ENCODE results near the gene CUL9.

The CUL9 gene

GRCh38 chr6:43258807-43259686 lies 77.1 kb downstream of the CUL9 start:
- no peak overlapping the region for H3K23ac ChIP-seq (ENCODE audit: low read length in 2 of 2)
- H3K14ac ChIP-seq (ENCODE audit: low read length in 2 of 2) = peak overlapping the region in 1 of 2 experiments; percentile 38
- no peak overlapping the region for H2BK5ac ChIP-seq (ENCODE audit: low read depth, low read length, poor library complexity, severe bottlenecking)
- no peaks in the 10 kb centered on the region for H3K4me1 ChIP-seq (ENCODE audit: control insufficient read depth, insufficient read depth, low read depth, low read length)
- no peak for DNase-seq
- H2AK5ac ChIP-seq (ENCODE audit: low read length, severe bottlenecking) = no peak overlapping the region
- no peak overlapping the region for H3K4me3 ChIP-seq (ENCODE audit: insufficient read depth in 1 of 2, low read depth in 1 of 2, low read length in 2 of 2)
- H3K27ac ChIP-seq (ENCODE audit: low read length, poor library complexity, severe bottlenecking) = no peak overlapping the region
- H3K9ac ChIP-seq (ENCODE audit: low read length) = no peak overlapping the region
- H4K8ac ChIP-seq (ENCODE audit: low read length) = no peak overlapping the region
- no peak overlapping the region for H2BK12ac ChIP-seq (ENCODE audit: low read length in 2 of 2)
- no peaks in the 10 kb centered on the region for H3K9me3 ChIP-seq (ENCODE audit: control insufficient read depth, low read length)
- H3K79me1 ChIP-seq (replicated peaks; ENCODE audit: low read length, poor library complexity, severe bottlenecking) = no peaks in the 10 kb centered on the region
- H3K4ac ChIP-seq (ENCODE audit: low read depth in 1 of 2, low read length in 2 of 2) = no peak overlapping the region
- H2BK15ac ChIP-seq (ENCODE audit: low read depth, poor library complexity, severe bottlenecking) = no peak overlapping the region
- H3K4me2 ChIP-seq (ENCODE audit: low read length, poor library complexity, severe bottlenecking) = no peak overlapping the region
- H4K91ac ChIP-seq (ENCODE audit: low read length) = no peak overlapping the region
- no peak overlapping the region for H3K18ac ChIP-seq (ENCODE audit: low read depth in 1 of 2, low read length in 2 of 2)
- no peaks in the 10 kb centered on the region for H3K36me3 ChIP-seq (ENCODE audit: control insufficient read depth in 1 of 2, insufficient read depth in 2 of 2, low read depth in 1 of 2, low read length in 2 of 2)
- peaks cover 38 to 39% of the 10 kb centered on the region in 2 experiments for H3K27me3 ChIP-seq (ENCODE audit: control insufficient read depth in 1 of 2, insufficient read depth in 1 of 2, low read length in 2 of 2)
- H2BK120ac ChIP-seq (ENCODE audit: low read depth, low read length) = no peak overlapping the region
- no peak overlapping the region for H2AFZ ChIP-seq (ENCODE audit: low read depth, low read length)
- WGBS = 92% methylated on average over 27 of the region's 30 CpGs

- Histone ChIP-seq H3K9me3 (ENCODE audit: control insufficient read depth, low read length) (no peaks in the 10 kb centered on the region), H2BK5ac (ENCODE audit: low read depth, low read length, poor library complexity, severe bottlenecking) (no peak overlapping the region), H3K27me3 (ENCODE audit: control insufficient read depth in 1 of 2, insufficient read depth in 1 of 2, low read length in 2 of 2) (peaks cover 39 to 46% of the 10 kb centered on the region in 2 experiments), H3K14ac (ENCODE audit: low read length in 2 of 2) (no peak overlapping the region), H3K27ac (ENCODE audit: low read length, poor library complexity, severe bottlenecking) (no peak overlapping the region), H3K18ac (ENCODE audit: low read depth in 1 of 2, low read length in 2 of 2) (no peak overlapping the region), H3K9ac (ENCODE audit: low read length) (no peak overlapping the region), H2BK15ac (ENCODE audit: low read depth, poor library complexity, severe bottlenecking) (no peak overlapping the region), H3K4me1 (ENCODE audit: control insufficient read depth, insufficient read depth, low read depth, low read length) (no peaks in the 10 kb centered on the region), H2BK12ac (ENCODE audit: low read length in 2 of 2) (no peak overlapping the region), H2BK120ac (ENCODE audit: low read depth, low read length) (no peak overlapping the region), H3K4ac (ENCODE audit: low read depth in 1 of 2, low read length in 2 of 2) (no peak overlapping the region), H2AK5ac (ENCODE audit: low read length, severe bottlenecking) (no peak overlapping the region), H2AFZ (ENCODE audit: low read depth, low read length) (no peak overlapping the region), H3K79me1 (replicated peaks; ENCODE audit: low read length, poor library complexity, severe bottlenecking) (no peaks in the 10 kb centered on the region), H3K36me3 (ENCODE audit: control insufficient read depth in 1 of 2, insufficient read depth in 2 of 2, low read depth in 1 of 2, low read length in 2 of 2) (no peaks in the 10 kb centered on the region), H4K8ac (ENCODE audit: low read length) (no peak overlapping the region), H4K91ac (ENCODE audit: low read length) (no peak overlapping the region), H3K4me3 (ENCODE audit: insufficient read depth in 1 of 2, low read depth in 1 of 2, low read length in 2 of 2) (no peak overlapping the region), H3K4me2 (ENCODE audit: low read length, poor library complexity, severe bottlenecking) (no peak overlapping the region), H3K23ac (ENCODE audit: low read length in 2 of 2) (no peak overlapping the region)
- DNase-seq = no peak
- WGBS = 88% methylated on average over 4 of the region's 4 CpGs
Observed at GRCh38 chr6:43260791-43261190, 78.8 kb downstream of the CUL9 start.

DNA sequence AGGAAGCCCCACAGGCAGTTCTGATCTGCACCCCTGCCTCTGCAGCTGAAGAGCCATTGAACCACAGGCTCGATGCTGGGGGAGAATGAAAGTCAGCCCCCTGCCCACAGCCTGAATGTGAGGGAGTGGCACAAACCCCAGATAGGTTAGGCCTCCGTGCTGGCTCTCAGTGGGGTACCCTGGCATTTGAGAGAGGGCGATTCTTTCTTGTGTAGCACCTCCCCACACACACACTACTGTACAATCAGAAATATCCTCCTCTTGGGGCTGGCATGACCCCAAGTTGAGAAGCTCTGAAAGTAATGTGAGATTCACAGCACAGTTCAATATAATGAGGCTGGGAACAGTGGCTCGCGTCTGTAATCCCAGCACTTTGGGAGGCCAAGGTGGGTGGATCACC lies 79.2 kb downstream of the CUL9 start:
- 92% methylated on average over 4 of the region's 5 CpGs for WGBS
- Histone ChIP-seq H2AFZ (ENCODE audit: low read depth, low read length) (no peak overlapping the region), H3K4ac (ENCODE audit: low read depth in 1 of 2, low read length in 2 of 2) (no peak overlapping the region)

GRCh38 chr6:43262000-43262779 lies 80.2 kb downstream of the CUL9 start:
- Histone ChIP-seq H3K79me1 (replicated peaks; ENCODE audit: low read length, poor library complexity, severe bottlenecking) (no peaks in the 10 kb centered on the region), H3K4me2 (ENCODE audit: low read length, poor library complexity, severe bottlenecking) (no peak overlapping the region), H3K14ac (ENCODE audit: low read length in 2 of 2) (no peak overlapping the region), H3K23ac (ENCODE audit: low read length in 2 of 2) (peak overlapping the region in 1 of 2 experiments; percentile 60), H3K18ac (ENCODE audit: low read depth in 1 of 2, low read length in 2 of 2) (no peak overlapping the region), H3K36me3 (ENCODE audit: control insufficient read depth in 1 of 2, insufficient read depth in 2 of 2, low read depth in 1 of 2, low read length in 2 of 2) (no peaks in the 10 kb centered on the region), H3K9me3 (ENCODE audit: control insufficient read depth, low read length) (no peaks in the 10 kb centered on the region), H4K91ac (ENCODE audit: low read length) (peak overlapping the region; percentile 28), H3K4ac (ENCODE audit: low read depth in 1 of 2, low read length in 2 of 2) (no peak overlapping the region), H2AFZ (ENCODE audit: low read depth, low read length) (no peak overlapping the region), H3K27ac (ENCODE audit: low read length, poor library complexity, severe bottlenecking) (no peak overlapping the region), H3K4me1 (ENCODE audit: control insufficient read depth, insufficient read depth, low read depth, low read length) (no peaks in the 10 kb centered on the region), H4K8ac (ENCODE audit: low read length) (no peak overlapping the region), H2BK5ac (ENCODE audit: low read depth, low read length, poor library complexity, severe bottlenecking) (no peak overlapping the region), H2BK15ac (ENCODE audit: low read depth, poor library complexity, severe bottlenecking) (no peak overlapping the region), H3K4me3 (ENCODE audit: insufficient read depth in 1 of 2, low read depth in 1 of 2, low read length in 2 of 2) (no peak overlapping the region), H2BK12ac (ENCODE audit: low read length in 2 of 2) (no peak overlapping the region), H3K9ac (ENCODE audit: low read length) (no peak overlapping the region), H3K27me3 (ENCODE audit: control insufficient read depth in 1 of 2, insufficient read depth in 1 of 2, low read length in 2 of 2) (peaks cover 33 to 50% of the 10 kb centered on the region in 2 experiments), H2BK120ac (ENCODE audit: low read depth, low read length) (no peak overlapping the region), H2AK5ac (ENCODE audit: low read length, severe bottlenecking) (no peak overlapping the region)
- no peak for DNase-seq
- 89% methylated on average over 14 of the region's 14 CpGs for WGBS

More for the DNA sequence above, 79.2 kb downstream of the CUL9 start:
- H3K4me3 ChIP-seq (ENCODE audit: insufficient read depth in 1 of 2, low read depth in 1 of 2, low read length in 2 of 2) = no peak overlapping the region
- no peak for DNase-seq
- H2BK15ac ChIP-seq (ENCODE audit: low read depth, poor library complexity, severe bottlenecking) = no peak overlapping the region
- no peak overlapping the region for H3K9ac ChIP-seq (ENCODE audit: low read length)
- no peak overlapping the region for H3K27ac ChIP-seq (ENCODE audit: low read length, poor library complexity, severe bottlenecking)
- H2BK12ac ChIP-seq (ENCODE audit: low read length in 2 of 2) = no peak overlapping the region
- no peak overlapping the region for H2BK5ac ChIP-seq (ENCODE audit: low read depth, low read length, poor library complexity, severe bottlenecking)
- no peaks in the 10 kb centered on the region for H3K9me3 ChIP-seq (ENCODE audit: control insufficient read depth, low read length)
- H2BK120ac ChIP-seq (ENCODE audit: low read depth, low read length) = no peak overlapping the region
- H2AK5ac ChIP-seq (ENCODE audit: low read length, severe bottlenecking) = no peak overlapping the region
- H3K4me2 ChIP-seq (ENCODE audit: low read length, poor library complexity, severe bottlenecking) = no peak overlapping the region
- H3K14ac ChIP-seq (ENCODE audit: low read length in 2 of 2) = no peak overlapping the region
- peaks cover 39 to 49% of the 10 kb centered on the region in 2 experiments for H3K27me3 ChIP-seq (ENCODE audit: control insufficient read depth in 1 of 2, insufficient read depth in 1 of 2, low read length in 2 of 2)
- no peak overlapping the region for H3K23ac ChIP-seq (ENCODE audit: low read length in 2 of 2)
- H3K36me3 ChIP-seq (ENCODE audit: control insufficient read depth in 1 of 2, insufficient read depth in 2 of 2, low read depth in 1 of 2, low read length in 2 of 2) = no peaks in the 10 kb centered on the region
- H4K8ac ChIP-seq (ENCODE audit: low read length) = no peak overlapping the region
- H3K18ac ChIP-seq (ENCODE audit: low read depth in 1 of 2, low read length in 2 of 2) = no peak overlapping the region
- H3K4me1 ChIP-seq (ENCODE audit: control insufficient read depth, insufficient read depth, low read depth, low read length) = no peaks in the 10 kb centered on the region
- H3K79me1 ChIP-seq (replicated peaks; ENCODE audit: low read length, poor library complexity, severe bottlenecking) = no peaks in the 10 kb centered on the region
- no peak overlapping the region for H4K91ac ChIP-seq (ENCODE audit: low read length)

Data from mesenchymal stem cell (in vitro differentiated cells and primary cell).